NCI-H2196 treated with DMSO at 0.1 percent for 48 hours (cell line): ENCODE data around the gene IFNL3.
"Not testable (repeated sequence)": the region's sequence is repeated elsewhere in the genome, so short reads cannot be mapped to it uniquely, and the experiment has no call there.

Source experiments
- DNase-seq: peaks from one replicate; lab custom pipeline; 2025; ENCODE audit not compliant: unreplicated experiment; lab: John Stamatoyannopoulos, UW

IFNL3 gene

GRCh38 chr19:39253374-39254149 is 8.8 kb upstream of the IFNL3 start:
- DNase-seq, result no peak

- DNase-seq, result no peak
Observed at GRCh38 chr19:39252458-39252857, 7.7 kb upstream of the IFNL3 start.

GRCh38 chr19:39251846-39252245 is 7.0 kb upstream of the IFNL3 start:
- no peak for DNase-seq

- no peak for DNase-seq
Observed at GRCh38 chr19:39251081-39251480, 6.3 kb upstream of the IFNL3 start.

- DNase-seq, result no peak
Observed at GRCh38 chr19:39248806-39249205, 4.0 kb upstream of the IFNL3 start, which contains the start of gene IFNL4. Gene IFNL4, minus strand, starts transcription at chr19:39248856.

- DNase-seq, result no peak
Observed at GRCh38 chr19:39247701-39248664, 3.2 kb upstream of the IFNL3 start.

- DNase-seq, result no peak
Observed at GRCh38 chr19:39246951-39247669, 2.3 kb upstream of the IFNL3 start.

GRCh38 chr19:39245166-39245565 is 360 bp upstream of the IFNL3 start:
- not testable (repeated sequence) for DNase-seq

GRCh38 chr19:39243741-39244140 is 1.1 kb downstream of the IFNL3 start:
- DNase-seq, result not testable (repeated sequence)

GRCh38 chr19:39240421-39240820 is 4.4 kb downstream of the IFNL3 start:
- no peak for DNase-seq

- DNase-seq, result no peak
Observed at GRCh38 chr19:39238944-39239343, 5.9 kb downstream of the IFNL3 start.

- DNase-seq, result no peak
Observed at GRCh38 chr19:39238209-39238608, 6.6 kb downstream of the IFNL3 start.

- peak; percentile 75 for DNase-seq
Observed at GRCh38 chr19:39237200-39238184, 7.3 kb downstream of the IFNL3 start.

- DNase-seq, result no peak
Observed at GRCh38 chr19:39236527-39236926, 8.3 kb downstream of the IFNL3 start.

- DNase-seq, result no peak
Observed at GRCh38 chr19:39232708-39233107, 12.1 kb downstream of the IFNL3 start.

- DNase-seq, result no peak
Observed at GRCh38 chr19:39230096-39230764, 14.6 kb downstream of the IFNL3 start.

- DNase-seq, result no peak
Observed at GRCh38 chr19:39224910-39225309, 19.9 kb downstream of the IFNL3 start.

GRCh38 chr19:39223703-39224279 is 21.0 kb downstream of the IFNL3 start:
- DNase-seq, result no peak

- not testable (repeated sequence) for DNase-seq
Observed at GRCh38 chr19:39219108-39219507, 25.7 kb downstream of the IFNL3 start.
